HepG2 (cell line): ENCODE data around the gene WDR54. TPM values are rescaled to one million over a fixed set of nuclear protein-coding genes. Genes with fewer than 3 reads are reported as not detected.

ENCODE experiments used
- ATF7 ChIP-seq, 2 experiments: fragments of 450-650 bp in 1 of 2; sonication (generic) in 1 of 2; formaldehyde crosslinking in 1 of 2; IDR thresholded peaks; 2 replicates each; pipeline versions ENCODE4 v1.4.0 to v1.6.1; 2016 to 2020; ENCODE audit warnings: antibody characterized with exemption in 1 of 2, mild to moderate bottlenecking in 1 of 2, missing genetic modification reagents in 1 of 2
- CREB3 ChIP-seq: sonication (generic); formaldehyde crosslinking; IDR thresholded peaks from 2 replicates; pipeline ENCODE4 v1.5.0; 2020; ENCODE audit warnings: missing genetic modification reagents
- FOXA1 ChIP-seq, 2 experiments: fragments of 450-650 bp in 1 of 2; sonication (generic) in 1 of 2; formaldehyde crosslinking in 1 of 2; IDR thresholded peaks; 2 replicates each; pipeline versions ENCODE4 v1.4.0 to v1.6.1; 2016 to 2020; ENCODE audit warnings: missing genetic modification reagents in 1 of 2
- HDAC1 ChIP-seq: sonication (generic); formaldehyde crosslinking; IDR thresholded peaks from 2 replicates; pipeline ENCODE4 v1.5.1; 2020; ENCODE audit warnings: mild to moderate bottlenecking, missing genetic modification reagents
- KLF6 ChIP-seq: IDR thresholded peaks from 2 replicates; pipeline ENCODE4 v1.8.0; 2016; ENCODE audit warnings: missing biosample characterization, missing genetic modification reagents
- RAD21 ChIP-seq: fragments of 450-650 bp; formaldehyde crosslinking; IDR thresholded peaks from 2 replicates; pipeline ENCODE4 v1.5.0; 2020; ENCODE audit warnings: mild to moderate bottlenecking
- RNF2 ChIP-seq: fragments of 450-650 bp; conservative IDR thresholded peaks from 2 replicates; pipeline ENCODE4 v1.6.1; 2016; ENCODE audit warnings: low read depth
- ZFAT ChIP-seq: sonication (generic); formaldehyde crosslinking; conservative IDR thresholded peaks from 2 replicates; pipeline ENCODE4 v1.8.1; 2023; ENCODE audit warnings: missing genetic modification reagents, inconsistent platforms
- ZNF687 ChIP-seq: sonication (generic); formaldehyde crosslinking; IDR thresholded peaks from 2 replicates; pipeline ENCODE4 v1.5.1; 2020; ENCODE audit warnings: mild to moderate bottlenecking, missing genetic modification reagents, moderate library complexity
- ZNF782 ChIP-seq: sonication (generic); formaldehyde crosslinking; IDR thresholded peaks from 2 replicates; pipeline ENCODE4 v1.4.0; 2020; ENCODE audit warnings: missing genetic modification reagents, mild to moderate bottlenecking, borderline replicate concordance
- ZXDC ChIP-seq: sonication (generic); formaldehyde crosslinking; IDR thresholded peaks from 2 replicates; pipeline ENCODE4 v1.5.0; 2020; ENCODE audit warnings: mild to moderate bottlenecking, missing genetic modification reagents
- polyA plus RNA-seq, 8 experiments: library from polyadenylated mRNA; depleted of rRNA in 3 of 8; stranded (reverse) in 7 of 8; unstranded in 1 of 8; fragments of >200 nt; fragmentation: Illumina TruSeq in 4 of 8; extraction: Trizol in 4 of 8; gene quantifications; 2 replicates each; pipeline versions ENCODE4 v1.2.1 to v1.2.3, GENCODE V29; 2011 to 2016; ENCODE audit warnings: low read depth in 4 of 8, missing spikeins in 1 of 8, mixed read lengths in 1 of 8; ENCODE audit not compliant: insufficient read depth in 1 of 8
- total RNA-seq, 5 experiments: library from RNA; depleted of rRNA; stranded (reverse); fragments of >200 nt; fragmentation: Illumina TruSeq; extraction: Trizol; gene quantifications; 2 replicates each; pipeline ENCODE4 v1.2.3, GENCODE V29; 2016; ENCODE audit warnings: low read depth in 1 of 5

WDR54 gene
- total and polyA plus RNA-seq, 2 of the 13 experiments (the other 11 are each of a cell fraction or from before 2014, with no cell fraction given), result 2.0 to 17.3 TPM

GRCh38 chr2:74472086-74472944 lies 50.8 kb downstream of the WDR54 start, which contains the start of gene MRPL53 (continued):
- TF ChIP-seq ZNF687 (CRISPR knock-in tag), result peak; percentile 100
- TF ChIP-seq CREB3 (CRISPR knock-in tag), result peak; percentile 38; the same call in 1 of the 2 replicates
- TF ChIP-seq RNF2, result peak; percentile 61; the same call in 1 of the 2 replicates
- TF ChIP-seq RAD21, result peak; percentile 45; the same call in 1 of the 2 replicates
- TF ChIP-seq ATF7 (IDR thresholded peaks at IDR 0.05), result no peak
- TF ChIP-seq ATF7 (CRISPR knock-in tag; IDR thresholded peaks at IDR 0.05), result peak; percentile 83
- TF ChIP-seq KLF6 (CRISPR knock-in tag), result peak; percentile 93
- TF ChIP-seq ZXDC (CRISPR knock-in tag), result peak; percentile 61; the same call in 1 of the 2 replicates
- no peak for TF ChIP-seq ZFAT (CRISPR knock-in tag)
- TF ChIP-seq HDAC1 (CRISPR knock-in tag), result peak; percentile 98
- no peak for TF ChIP-seq FOXA1 (IDR thresholded peaks at IDR 0.05)
- peak; percentile 59 for TF ChIP-seq FOXA1 (CRISPR knock-in tag; IDR thresholded peaks at IDR 0.05)
- no peak; the same call in 1 of the 2 replicates for TF ChIP-seq ZNF782 (CRISPR knock-in tag)
